Ascending aorta (tissue), 2 donors: ENCODE data around the gene INAFM2. TPM values are rescaled to one million over a fixed set of nuclear protein-coding genes. Genes with fewer than 3 reads are reported as not detected.

Source experiments
- DNase-seq, 2 donors: peaks; one replicate each; pipeline ENCODE4 v3.0.0-alpha.2; 2019; ENCODE audit warnings: low spot score in 2 of 2
- H3K27ac ChIP-seq, 2 donors: fragments of 200-600 bp; sonication (generic); one replicate each; pipeline ENCODE4 v1.5.1; 2016 to 2017; ENCODE audit warnings: mild to moderate bottlenecking in 1 of 2
- H3K27me3 ChIP-seq: fragments of 200-600 bp; sonication (generic); one replicate; pipeline ENCODE4 v1.5.1; 2017
- H3K36me3 ChIP-seq, 2 donors: fragments of 200-600 bp; sonication (generic); one replicate each; pipeline ENCODE4 v1.5.1; 2016
- H3K4me1 ChIP-seq, 2 donors: fragments of 200-600 bp; sonication (generic); one replicate each; pipeline ENCODE4 v1.5.1; 2016 to 2017; ENCODE audit warnings: mild to moderate bottlenecking in 1 of 2
- H3K4me3 ChIP-seq, 2 donors: fragments of 200-600 bp; sonication (generic); one replicate each; pipeline ENCODE4 v1.5.1; 2016 to 2017; ENCODE audit warnings: mild to moderate bottlenecking in 1 of 2
- H3K9me3 ChIP-seq, 2 donors: fragments of 200-600 bp; sonication (generic); one replicate each; pipeline ENCODE4 v1.5.1; 2016
- CTCF ChIP-seq, 3 experiments: fragments of 200-600 bp in 2 of 3; fragments of 450-650 bp in 1 of 3; sonication (generic) in 2 of 3; IDR thresholded peaks; one replicate each; pipeline ENCODE4 v1.5.1; 2016 to 2019; ENCODE audit warnings: antibody characterized with exemption in 3 of 3, mild to moderate bottlenecking in 1 of 3, moderate library complexity in 1 of 3
- intact Hi-C: fragments of 100-400 bp; cut with DNase I; formaldehyde crosslinking; loops from one replicate; pipeline ENCODE4 v1.15.1; 2023
- total RNA-seq: library from RNA; depleted of rRNA; stranded (reverse); fragments of >200 nt; gene quantifications from one replicate; pipeline ENCODE4 v1.1.0, GENCODE V29; 2016

INAFM2 gene
- total RNA-seq, 1 donor from 2014 or later, result 69.8 TPM

GRCh38 chr15:40368719-40369473, 45.4 kb downstream of the INAFM2 start:
- Histone ChIP-seq H3K27ac (no peak overlapping the region), H3K9me3 (no peaks in the 10 kb centered on the region), H3K27me3 (no peaks in the 10 kb centered on the region), H3K4me3 (no peak overlapping the region), H3K36me3 (no peaks in the 10 kb centered on the region), H3K4me1 (peaks cover 10 to 17% of the 10 kb centered on the region in 2 donors)
- no peak for DNase-seq
- no peak for TF ChIP-seq CTCF (IDR thresholded peaks at IDR 0.05)
- intact Hi-C loops, result loop anchor here (1.0 to 5.0 kb wide), 3 partner anchors 38 to 87 kb away; partner anchors contain the start of genes ANKRD63, INAFM2 and IVD

GRCh38 chr15:40369474-40369869, 46.0 kb downstream of the INAFM2 start:
- intact Hi-C loops, result loop anchor here (5.0 kb wide), 2 partner anchors 38 to 87 kb away; partner anchors contain the start of genes ANKRD63 and IVD
- no peaks in the 10 kb centered on the region for H3K9me3 ChIP-seq
- DNase-seq, result no peak

GRCh38 chr15:40369971-40370370, 46.5 kb downstream of the INAFM2 start:
- no peak overlapping the region for H3K27ac ChIP-seq
- H3K9me3 ChIP-seq, result no peaks in the 10 kb centered on the region
- no peaks in the 10 kb centered on the region for H3K27me3 ChIP-seq
- no peaks in the 10 kb centered on the region for H3K36me3 ChIP-seq
- no peak overlapping the region for H3K4me3 ChIP-seq
- DNase-seq, result no peak
- H3K4me1 ChIP-seq, result peaks cover 10 to 17% of the 10 kb centered on the region in 2 donors
- no peak for TF ChIP-seq CTCF (IDR thresholded peaks at IDR 0.05)
- intact Hi-C loops, result loop anchor here (5.0 kb wide), 2 partner anchors 37 to 88 kb away; partner anchors contain the start of genes ANKRD63 and IVD

More at GRCh38 chr15:40369474-40369869, 46.0 kb downstream of the INAFM2 start:
- no peak for TF ChIP-seq CTCF (IDR thresholded peaks at IDR 0.05)
- H3K36me3 ChIP-seq, result no peaks in the 10 kb centered on the region
- no peak overlapping the region for H3K4me3 ChIP-seq
- H3K27me3 ChIP-seq, result no peaks in the 10 kb centered on the region
- H3K27ac ChIP-seq, result no peak overlapping the region
- H3K4me1 ChIP-seq, result peaks cover 10 to 17% of the 10 kb centered on the region in 2 donors

- no peak for DNase-seq
- H3K27me3 ChIP-seq, result no peaks in the 10 kb centered on the region
- peaks cover 0 to 6% of the 10 kb centered on the region in 2 donors for H3K4me1 ChIP-seq
- no peak overlapping the region for H3K4me3 ChIP-seq
- no peaks in the 10 kb centered on the region for H3K36me3 ChIP-seq
- no peak for TF ChIP-seq CTCF (IDR thresholded peaks at IDR 0.05)
- no peaks in the 10 kb centered on the region for H3K9me3 ChIP-seq
- no peak overlapping the region for H3K27ac ChIP-seq
- intact Hi-C loops, result no loop called here
These were observed 49.5 kb downstream of the INAFM2 start for GRCh38 chr15:40372981-40373380.

Other genes with a start within 250 kb of the INAFM2 start
- 2.2 TPM for gene BMF, start 214.8 kb upstream of the INAFM2 start, total RNA-seq
- gene BUB1B, start 162.6 kb upstream of the INAFM2 start, total RNA-seq, result not detected
- gene PAK6, start 84.6 kb upstream of the INAFM2 start, total RNA-seq, result not detected
- not detected for gene ANKRD63, start 40.6 kb upstream of the INAFM2 start, total RNA-seq
- 6.9 TPM for gene PLCB2, start 15.8 kb upstream of the INAFM2 start, total RNA-seq
- gene CCDC9B, start 17.2 kb downstream of the INAFM2 start, total RNA-seq, result 55.8 TPM
- gene PHGR1, start 27.3 kb downstream of the INAFM2 start, total RNA-seq, result not detected
- gene DISP2, start 34.5 kb downstream of the INAFM2 start, total RNA-seq, result 0.32 TPM
- 5.1 TPM for gene KNSTRN, start 59.0 kb downstream of the INAFM2 start, total RNA-seq
- gene IVD, start 82.1 kb downstream of the INAFM2 start, total RNA-seq, result 39.5 TPM
- 10.6 TPM for gene BAHD1, start 117.3 kb downstream of the INAFM2 start, total RNA-seq
- gene CHST14, start 147.3 kb downstream of the INAFM2 start, total RNA-seq, result 22.0 TPM
- gene CCDC32, start 241.3 kb downstream of the INAFM2 start, total RNA-seq, result 16.4 TPM
- gene RPUSD2, start 245.6 kb downstream of the INAFM2 start, total RNA-seq, result 2.4 TPM